Inflammatory macrophage treated with lipopolysaccharide for 4 hours (primary cell): Measurements from ENCODE around the gene SCD5.

Experiments used
- DNase-seq: peaks from one replicate; pipeline ENCODE4 v3.0.0-alpha.2; 2020

The SCD5 gene

GRCh38 chr4:82718162-82718940 lies 80.2 kb downstream of the SCD5 start:
- no peak for DNase-seq

GRCh38 chr4:82715731-82716617 lies 82.6 kb downstream of the SCD5 start:
- DNase-seq: peak; percentile 21

GRCh38 chr4:82713856-82714255 lies 84.7 kb downstream of the SCD5 start:
- no peak for DNase-seq

- DNase-seq: no peak
These were observed 86.0 kb downstream of the SCD5 start for GRCh38 chr4:82712561-82712960.

GRCh38 chr4:82711158-82711785 lies 87.3 kb downstream of the SCD5 start:
- no peak for DNase-seq

GRCh38 chr4:82710197-82710929 lies 88.2 kb downstream of the SCD5 start:
- no peak for DNase-seq

- no peak for DNase-seq
These were observed 89.6 kb downstream of the SCD5 start for GRCh38 chr4:82708982-82709381.

- DNase-seq: no peak
These were observed 92.1 kb downstream of the SCD5 start for GRCh38 chr4:82706349-82707000.

GRCh38 chr4:82705928-82706300 lies 92.7 kb downstream of the SCD5 start:
- no peak for DNase-seq

GRCh38 chr4:82705169-82705927 lies 93.2 kb downstream of the SCD5 start:
- no peak for DNase-seq

GRCh38 chr4:82704156-82704555 lies 94.4 kb downstream of the SCD5 start:
- no peak for DNase-seq

- no peak for DNase-seq
These were observed 100.2 kb downstream of the SCD5 start for GRCh38 chr4:82698412-82698811.

- DNase-seq: no peak
These were observed 101.0 kb downstream of the SCD5 start for GRCh38 chr4:82697561-82697960.

GRCh38 chr4:82696117-82696860 lies 102.3 kb downstream of the SCD5 start:
- no peak for DNase-seq

GRCh38 chr4:82694892-82695291 lies 103.7 kb downstream of the SCD5 start:
- DNase-seq: no peak

GRCh38 chr4:82694046-82694445 lies 104.5 kb downstream of the SCD5 start:
- DNase-seq: no peak

GRCh38 chr4:82692101-82692780 lies 106.4 kb downstream of the SCD5 start:
- DNase-seq: no peak

GRCh38 chr4:82691431-82691830 lies 107.2 kb downstream of the SCD5 start:
- no peak for DNase-seq

- DNase-seq: no peak
These were observed 110.4 kb downstream of the SCD5 start for GRCh38 chr4:82688091-82688795.

- DNase-seq: no peak
These were observed 111.1 kb downstream of the SCD5 start for GRCh38 chr4:82687531-82687930.
